H9 (cell line): Measurements from ENCODE around the gene CHDH. TPM values are rescaled to one million over a fixed set of nuclear protein-coding genes. Genes with fewer than 3 reads are reported as not detected.

Experiments
- DNase-seq: peaks from one replicate; pipeline ENCODE4 v3.0.0-alpha.2; 2017
- H2AFZ ChIP-seq: one replicate; pipeline ENCODE4 v1.6.1; 2013; ENCODE audit warnings: mild to moderate bottlenecking, low read length, control low read depth, moderate library complexity
- H2AK5ac ChIP-seq: 2 replicates; pipeline ENCODE4 v1.6.1; 2013; ENCODE audit warnings: low read length, control low read depth, mixed read lengths; ENCODE audit not compliant: insufficient read length
- H2BK120ac ChIP-seq: one replicate; pipeline ENCODE4 v1.6.1; 2013; ENCODE audit warnings: low read depth, mild to moderate bottlenecking, low read length, control low read depth, inconsistent platforms; ENCODE audit not compliant: poor library complexity, severe bottlenecking
- H2BK12ac ChIP-seq: 2 replicates; pipeline ENCODE4 v1.6.1; 2013; ENCODE audit warnings: low read length, control low read depth, mixed read lengths, low read depth; ENCODE audit not compliant: insufficient read length
- H2BK15ac ChIP-seq: 2 replicates; pipeline ENCODE4 v1.6.1; 2013; ENCODE audit warnings: low read depth, low read length, control low read depth
- H2BK20ac ChIP-seq: one replicate; pipeline ENCODE4 v1.6.1; 2013; ENCODE audit warnings: low read depth, mild to moderate bottlenecking, low read length, control low read depth, inconsistent platforms; ENCODE audit not compliant: poor library complexity, severe bottlenecking
- H2BK5ac ChIP-seq: 2 replicates; pipeline ENCODE4 v1.6.1; 2013; ENCODE audit warnings: low read length, control low read depth, mixed read lengths; ENCODE audit not compliant: insufficient read length
- H3K14ac ChIP-seq: 2 replicates; pipeline ENCODE4 v1.6.1; 2013; ENCODE audit warnings: low read length, control low read depth; ENCODE audit not compliant: insufficient read depth
- H3K18ac ChIP-seq: 2 replicates; pipeline ENCODE4 v1.6.1; 2013; ENCODE audit warnings: low read depth, mild to moderate bottlenecking, mixed read lengths, low read length, control low read depth; ENCODE audit not compliant: insufficient read length
- H3K23ac ChIP-seq: 2 replicates; pipeline ENCODE4 v1.6.1; 2013; ENCODE audit warnings: low read length, control low read depth, mixed read lengths, low read depth; ENCODE audit not compliant: insufficient read length
- H3K23me2 ChIP-seq: 2 replicates; pipeline ENCODE4 v1.6.1; 2013; ENCODE audit warnings: low read depth, mild to moderate bottlenecking, mixed read lengths, low read length, control low read depth; ENCODE audit not compliant: insufficient read length, poor library complexity, severe bottlenecking
- H3K27ac ChIP-seq: 2 replicates; pipeline ENCODE4 v1.5.1; 2013; ENCODE audit warnings: low read length, control low read depth, mixed read lengths, low read depth; ENCODE audit not compliant: insufficient read length
- H3K27me3 ChIP-seq: 2 replicates; pipeline ENCODE4 v1.6.1; 2013; ENCODE audit warnings: low read length, control low read depth, inconsistent platforms; ENCODE audit not compliant: insufficient read depth
- H3K4ac ChIP-seq: 2 replicates; pipeline ENCODE4 v1.6.1; 2013; ENCODE audit warnings: low read depth, mild to moderate bottlenecking, control low read depth, inconsistent platforms, low read length, moderate library complexity
- H3K4me1 ChIP-seq: 2 replicates; pipeline ENCODE4 v1.6.1; 2013; ENCODE audit warnings: low read length, control low read depth, inconsistent platforms; ENCODE audit not compliant: insufficient read depth
- H3K4me2 ChIP-seq: 2 replicates; pipeline ENCODE4 v1.6.1; 2013; ENCODE audit warnings: low read length, control low read depth, mixed read lengths; ENCODE audit not compliant: insufficient read length, insufficient read depth
- H3K56ac ChIP-seq: 2 replicates; pipeline ENCODE4 v1.6.1; 2013; ENCODE audit warnings: low read depth, mild to moderate bottlenecking, mixed read lengths, low read length, control low read depth; ENCODE audit not compliant: insufficient read length
- H3K79me1 ChIP-seq: 2 replicates; pipeline ENCODE4 v1.6.1; 2013; ENCODE audit warnings: low read depth, mild to moderate bottlenecking, moderate library complexity, low read length, control low read depth, inconsistent platforms; ENCODE audit not compliant: insufficient read depth, poor library complexity, severe bottlenecking
- H3K79me2 ChIP-seq: 2 replicates; pipeline ENCODE4 v1.6.1; 2013; ENCODE audit warnings: low read length, control low read depth, inconsistent platforms; ENCODE audit not compliant: insufficient read depth
- H3K9ac ChIP-seq: 2 replicates; pipeline ENCODE4 v1.6.1; 2013; ENCODE audit warnings: low read length, control low read depth, mixed read lengths; ENCODE audit not compliant: insufficient read length; ENCODE audit errors: extremely low read depth
- H3K9me3 ChIP-seq: one replicate; pipeline ENCODE4 v1.6.1; 2013; ENCODE audit warnings: low read depth, low read length, inconsistent platforms; ENCODE audit not compliant: control insufficient read depth
- H3T11ph ChIP-seq: one replicate; pipeline ENCODE4 v1.6.1; 2013; ENCODE audit warnings: mild to moderate bottlenecking, low read length, control low read depth, inconsistent platforms
- H4K20me1 ChIP-seq: one replicate; pipeline ENCODE4 v1.6.1; 2013; ENCODE audit not compliant: control insufficient read depth, insufficient read length, insufficient read depth
- H4K5ac ChIP-seq: 2 replicates; pipeline ENCODE4 v1.6.1; 2013; ENCODE audit warnings: low read depth, mild to moderate bottlenecking, mixed read lengths, low read length, control low read depth; ENCODE audit not compliant: insufficient read length
- H4K8ac ChIP-seq: replicated peaks from 2 replicates; pipeline ENCODE4 v1.6.1; 2013; ENCODE audit warnings: low read length, control low read depth, mixed read lengths, low read depth; ENCODE audit not compliant: insufficient read length
- H4K91ac ChIP-seq: 2 replicates; pipeline ENCODE4 v1.6.1; 2013; ENCODE audit warnings: low read depth, mild to moderate bottlenecking, moderate library complexity, mixed read lengths, low read length, control low read depth; ENCODE audit not compliant: insufficient read length
- H3K27ac Mint-ChIP-seq, 3 experiments: 2 replicates in 2 of 3; 3 replicates in 1 of 3; pipeline ENCODE4 v1.8.0; 2020 to 2021; ENCODE audit warnings: mixed read lengths in 3 of 3, mild to moderate bottlenecking in 1 of 3, moderate library complexity in 1 of 3
- H3K27me3 Mint-ChIP-seq: 2 replicates; pipeline ENCODE4 v1.8.0; 2021; ENCODE audit warnings: low read depth, mild to moderate bottlenecking, moderate library complexity, mixed read lengths
- H3K36me3 Mint-ChIP-seq, 3 experiments: 2 replicates in 2 of 3; 3 replicates in 1 of 3; pipeline ENCODE4 v1.8.0; 2020 to 2021; ENCODE audit warnings: low read depth in 3 of 3, mixed read lengths in 3 of 3; ENCODE audit not compliant: insufficient read depth in 1 of 3
- H3K4me1 Mint-ChIP-seq, 2 experiments: 2 replicates each; pipeline ENCODE4 v1.8.0; 2020; ENCODE audit warnings: mixed read lengths in 2 of 2
- H3K4me3 Mint-ChIP-seq, 2 experiments: 2 replicates in 1 of 2; 3 replicates in 1 of 2; pipeline ENCODE4 v1.8.0; 2020 to 2021; ENCODE audit warnings: mild to moderate bottlenecking in 2 of 2, mixed read lengths in 2 of 2, moderate library complexity in 1 of 2
- H3K9me3 Mint-ChIP-seq, 2 experiments: 2 replicates in 1 of 2; 3 replicates in 1 of 2; pipeline ENCODE4 v1.8.0; 2020; ENCODE audit warnings: mild to moderate bottlenecking in 2 of 2, mixed read lengths in 2 of 2, moderate library complexity in 1 of 2
- WGBS: extraction: QIAGEN DNeasy Blood & Tissue Kit; methylation state at CpG from one replicate; pipeline ENCODE4 v1.1.7; 2013; ENCODE audit warnings: missing lambda C conversion rate, low lambda C conversion rate, mixed read lengths; ENCODE audit not compliant: insufficient read length; ENCODE audit errors: extremely low coverage; 5-methylcytosine and 5-hydroxymethylcytosine counted together
- total RNA-seq: library from RNA; stranded (reverse); gene quantifications from 2 replicates; pipeline ENCODE4 v1.2.1, GENCODE V29; 2021
- TF ChIP-seq, protein P1 (sequence below): fragments of 200-600 bp; sonication (generic); conservative IDR thresholded peaks from 3 replicates; pipeline ENCODE4 v1.8.0; 2021; ENCODE audit warnings: antibody characterized with exemption, mild to moderate bottlenecking

Gene CHDH
- total RNA-seq, 1 experiment from 2014 or later: 11.0 TPM

DNA sequence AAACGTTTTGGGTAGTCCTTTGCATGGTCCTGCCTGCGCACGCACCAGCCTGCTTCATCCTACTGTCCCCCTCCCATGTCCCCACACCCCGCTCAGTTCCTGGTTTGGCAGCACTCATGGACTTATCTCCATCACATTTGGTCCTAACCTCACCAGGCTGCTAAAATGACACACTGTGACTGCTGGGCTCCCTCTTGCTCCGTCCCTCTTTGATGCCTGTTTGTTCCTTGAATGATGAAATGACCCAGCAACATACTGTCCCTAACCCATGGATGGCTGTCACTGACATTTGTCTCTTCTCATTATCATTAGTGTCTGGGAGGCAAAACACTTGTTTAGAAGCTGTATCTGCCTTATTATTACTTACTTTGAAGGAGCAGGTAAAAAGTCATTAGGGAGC lies 80.5 kb downstream of the CHDH start:
- no peak overlapping the region for H2BK12ac ChIP-seq
- no CpG with 5 or more reads among the region's 5 CpGs for WGBS
- H2BK20ac ChIP-seq: no peak overlapping the region
- H3K4ac ChIP-seq: no peak overlapping the region
- H3K4me1 ChIP-seq: peaks cover 2% of the 10 kb centered on the region; the same call in 1 of the 2 replicates
- H2BK15ac ChIP-seq: no peak overlapping the region
- H2AK5ac ChIP-seq: no peak overlapping the region
- Mint-ChIP-seq H3K9me3 (no peaks in the 10 kb centered on the region), H3K27ac (no peak overlapping the region), H3K4me3 (no peak overlapping the region), H3K27me3 (no peaks in the 10 kb centered on the region), H3K36me3 (no peaks in the 10 kb centered on the region), H3K4me1 (peaks cover 17 to 21% of the 10 kb centered on the region in 2 experiments)
- no peak overlapping the region for H3T11ph ChIP-seq
- no peak overlapping the region for H3K9ac ChIP-seq
- no peak overlapping the region for H4K8ac ChIP-seq
- no peak overlapping the region for H3K23ac ChIP-seq
- H3K79me1 ChIP-seq: no peaks in the 10 kb centered on the region
- peak overlapping the region; percentile 44 for H3K18ac ChIP-seq
- no peaks in the 10 kb centered on the region for H3K9me3 ChIP-seq
- no peak for DNase-seq
- H3K27me3 ChIP-seq: no peaks in the 10 kb centered on the region
- H3K79me2 ChIP-seq: no peaks in the 10 kb centered on the region
- no peak overlapping the region for H2BK5ac ChIP-seq
- no peak overlapping the region for H3K56ac ChIP-seq
- no peak overlapping the region for H3K27ac ChIP-seq
- no peaks in the 10 kb centered on the region for H3K23me2 ChIP-seq
- H3K14ac ChIP-seq: no peak overlapping the region
- H2AFZ ChIP-seq: no peak overlapping the region
- no peak overlapping the region for H3K4me2 ChIP-seq
- H4K20me1 ChIP-seq: no peaks in the 10 kb centered on the region
- no peak overlapping the region for H4K5ac ChIP-seq
- H4K91ac ChIP-seq: no peak overlapping the region
- no peak overlapping the region for H2BK120ac ChIP-seq
- TF ChIP-seq, protein P1, sequence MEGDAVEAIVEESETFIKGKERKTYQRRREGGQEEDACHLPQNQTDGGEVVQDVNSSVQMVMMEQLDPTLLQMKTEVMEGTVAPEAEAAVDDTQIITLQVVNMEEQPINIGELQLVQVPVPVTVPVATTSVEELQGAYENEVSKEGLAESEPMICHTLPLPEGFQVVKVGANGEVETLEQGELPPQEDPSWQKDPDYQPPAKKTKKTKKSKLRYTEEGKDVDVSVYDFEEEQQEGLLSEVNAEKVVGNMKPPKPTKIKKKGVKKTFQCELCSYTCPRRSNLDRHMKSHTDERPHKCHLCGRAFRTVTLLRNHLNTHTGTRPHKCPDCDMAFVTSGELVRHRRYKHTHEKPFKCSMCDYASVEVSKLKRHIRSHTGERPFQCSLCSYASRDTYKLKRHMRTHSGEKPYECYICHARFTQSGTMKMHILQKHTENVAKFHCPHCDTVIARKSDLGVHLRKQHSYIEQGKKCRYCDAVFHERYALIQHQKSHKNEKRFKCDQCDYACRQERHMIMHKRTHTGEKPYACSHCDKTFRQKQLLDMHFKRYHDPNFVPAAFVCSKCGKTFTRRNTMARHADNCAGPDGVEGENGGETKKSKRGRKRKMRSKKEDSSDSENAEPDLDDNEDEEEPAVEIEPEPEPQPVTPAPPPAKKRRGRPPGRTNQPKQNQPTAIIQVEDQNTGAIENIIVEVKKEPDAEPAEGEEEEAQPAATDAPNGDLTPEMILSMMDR: no peak
